Jurkat, Clone E6-1 (cell line): Measurements from ENCODE around the gene GPANK1. TPM values are rescaled to one million over a fixed set of nuclear protein-coding genes. Genes with fewer than 3 reads are reported as not detected.
"Not testable (repeated sequence)": the region's sequence is repeated elsewhere in the genome, so short reads cannot be mapped to it uniquely, and the experiment has no call there.

ENCODE experiments used
- DNase-seq: peaks from one replicate; pipeline ENCODE4 v3.0.0-alpha.2; 2011; ENCODE audit warnings: low read depth, low spot score
- H3K4me3 ChIP-seq: 2 replicates; pipeline ENCODE4 v1.5.1; 2011; ENCODE audit warnings: mild to moderate bottlenecking, low read length, control low read depth, moderate library complexity
- polyA plus RNA-seq: library from polyadenylated mRNA; unstranded; fragments of >200 nt; gene quantifications from one replicate; pipeline ENCODE4 v1.2.1, GENCODE V29; 2012; ENCODE audit warnings: missing spikeins; ENCODE audit not compliant: insufficient read length, insufficient read depth

The GPANK1 gene
- polyA plus RNA-seq, result 38.1 TPM

GRCh38 chr6:31664790-31665500, at the start of gene GPANK1:
Gene GPANK1 (minus strand): TSS chr6:31664997. CDS start chr6:31664478, 519 bp downstream.
- DNase-seq, result peak; percentile 99
- H3K4me3 ChIP-seq, result peak within 1 kb of the TSS; percentile 98

GRCh38 chr6:31713991-31714684, 49.3 kb upstream of the GPANK1 start:
- DNase-seq, result no peak
- H3K4me3 ChIP-seq, result no peak overlapping the region

GRCh38 chr6:31713465-31713864, 48.7 kb upstream of the GPANK1 start:
- no peak overlapping the region for H3K4me3 ChIP-seq
- DNase-seq, result no peak

- peak; percentile 40 for DNase-seq
- no peak overlapping the region for H3K4me3 ChIP-seq
These were observed 47.5 kb upstream of the GPANK1 start for GRCh38 chr6:31712296-31712695.

GRCh38 chr6:31711233-31711632, 46.4 kb upstream of the GPANK1 start:
- DNase-seq, result no peak
- no peak overlapping the region for H3K4me3 ChIP-seq

- DNase-seq, result no peak
- H3K4me3 ChIP-seq, result no peak overlapping the region
These were observed 45.9 kb upstream of the GPANK1 start for GRCh38 chr6:31710523-31711219.

- not testable (repeated sequence) for DNase-seq, H3K4me3 ChIP-seq
These were observed 44.4 kb upstream of the GPANK1 start for GRCh38 chr6:31709157-31709556.

GRCh38 chr6:31708224-31708623, 43.4 kb upstream of the GPANK1 start:
- no peak overlapping the region for H3K4me3 ChIP-seq
- DNase-seq, result no peak

- no peak for DNase-seq
These were observed 42.9 kb upstream of the GPANK1 start for GRCh38 chr6:31707701-31708100.

GRCh38 chr6:31706599-31706998, 41.8 kb upstream of the GPANK1 start, which contains the start of gene LY6G6F:
Gene LY6G6F (plus strand): TSS chr6:31706866. CDS start chr6:31706907, 41 bp downstream.
- no peak within 1 kb of the TSS for H3K4me3 ChIP-seq
- no peak for DNase-seq

More at GRCh38 chr6:31707701-31708100, 42.9 kb upstream of the GPANK1 start:
- no peak overlapping the region for H3K4me3 ChIP-seq

- DNase-seq, result no peak
- no peak overlapping the region for H3K4me3 ChIP-seq
These were observed 41.1 kb upstream of the GPANK1 start for GRCh38 chr6:31705931-31706330.

GRCh38 chr6:31702819-31703716, 38.3 kb upstream of the GPANK1 start, which contains the start of gene ABHD16A:
Gene ABHD16A (minus strand): TSS chr6:31703324. CDS start chr6:31703281, 43 bp downstream.
- peak; percentile 98 for DNase-seq
- peak within 1 kb of the TSS; percentile 77 for H3K4me3 ChIP-seq

- H3K4me3 ChIP-seq, result peak overlapping the region; percentile 77
- DNase-seq, result no peak
These were observed 37.6 kb upstream of the GPANK1 start for GRCh38 chr6:31702405-31702818.

GRCh38 chr6:31701666-31702404, 37.0 kb upstream of the GPANK1 start:
- peak overlapping the region; percentile 77 for H3K4me3 ChIP-seq
- no peak for DNase-seq

GRCh38 chr6:31700740-31701401, 36.1 kb upstream of the GPANK1 start:
- DNase-seq, result no peak
- H3K4me3 ChIP-seq, result no peak overlapping the region

GRCh38 chr6:31697555-31697954, 32.8 kb upstream of the GPANK1 start:
- no peak for DNase-seq

GRCh38 chr6:31693535-31693934, 28.7 kb upstream of the GPANK1 start:
- H3K4me3 ChIP-seq, result no peak overlapping the region
- DNase-seq, result no peak

More at GRCh38 chr6:31697555-31697954, 32.8 kb upstream of the GPANK1 start:
- H3K4me3 ChIP-seq, result no peak overlapping the region
